Gastroesophageal sphincter (tissue), 4 donors: ENCODE measurements around the gene MAPK14. TPM values are rescaled to one million over a fixed set of nuclear protein-coding genes. Genes with fewer than 3 reads are reported as not detected.

ENCODE experiments used
- ATAC-seq: fragments of 150-250 bp; one replicate; pipeline ENCODE4 v1.9.1; 2016; ENCODE audit warnings: mild to moderate bottlenecking, moderate library complexity
- H3K27ac ChIP-seq, 4 donors: fragments of 200-600 bp; sonication (generic) in 3 of 4; 1 replicate in 3 of 4; 2 replicates in 1 of 4; pipeline ENCODE4 v1.5.1; 2016 to 2019
- H3K27me3 ChIP-seq: fragments of 200-600 bp; sonication (generic); one replicate; pipeline ENCODE4 v1.5.1; 2019
- H3K36me3 ChIP-seq, 2 donors: fragments of 200-600 bp; sonication (generic); one replicate each; pipeline ENCODE4 v1.5.1; 2019; ENCODE audit warnings: control low read depth in 1 of 2
- H3K4me1 ChIP-seq, 3 donors: fragments of 200-600 bp; sonication (generic); 1 replicate in 2 of 3; 2 replicates in 1 of 3; pipeline ENCODE4 v1.5.1; 2016 to 2019; ENCODE audit warnings: control low read depth in 2 of 3
- H3K4me3 ChIP-seq, 2 donors: fragments of 200-600 bp; sonication (generic); one replicate each; pipeline ENCODE4 v1.5.1; 2019; ENCODE audit warnings: mild to moderate bottlenecking in 1 of 2, moderate library complexity in 1 of 2
- H3K9me3 ChIP-seq, 3 donors: fragments of 200-600 bp; sonication (generic); one replicate each; pipeline ENCODE4 v1.5.1; 2017 to 2019; ENCODE audit warnings: control low read depth in 2 of 3
- EP300 ChIP-seq: sonication (generic); formaldehyde crosslinking; IDR thresholded peaks from one replicate; pipeline ENCODE4 v1.6.1; 2017; ENCODE audit warnings: antibody characterized with exemption, mild to moderate bottlenecking
- POLR2A ChIP-seq, 2 donors: fragments of 450-650 bp; IDR thresholded peaks; one replicate each; pipeline ENCODE4 v1.6.1; 2017; ENCODE audit warnings: antibody characterized with exemption in 2 of 2, mild to moderate bottlenecking in 2 of 2, moderate library complexity in 1 of 2
- POLR2AphosphoS5 ChIP-seq: sonication (generic); formaldehyde crosslinking; IDR thresholded peaks from one replicate; pipeline ENCODE4 v1.6.1; 2017; ENCODE audit warnings: antibody characterized with exemption
- WGBS, 2 donors: methylation state at CpG; one replicate each; pipeline ENCODE4 v1.1.5; 2018; ENCODE audit warnings: low coverage in 1 of 2; 5-methylcytosine and 5-hydroxymethylcytosine counted together
- total RNA-seq, 4 donors: library from RNA; depleted of rRNA; stranded (reverse); fragments of >200 nt; gene quantifications; one replicate each; pipeline ENCODE4 v1.1.0, GENCODE V29; 2016
- TF ChIP-seq, protein P1 (sequence below), 4 experiments: fragments of 200-600 bp in 2 of 4; fragments of 450-650 bp in 2 of 4; sonication (generic) in 1 of 4; IDR thresholded peaks; one replicate each; pipeline ENCODE4 v1.5.1; 2017 to 2019; ENCODE audit warnings: antibody characterized with exemption in 4 of 4, mild to moderate bottlenecking in 2 of 4, moderate library complexity in 2 of 4

MAPK14 gene
- total RNA-seq, 4 donors from 2014 or later, result 58.7 to 77.5 (median 69.9) TPM

DNA sequence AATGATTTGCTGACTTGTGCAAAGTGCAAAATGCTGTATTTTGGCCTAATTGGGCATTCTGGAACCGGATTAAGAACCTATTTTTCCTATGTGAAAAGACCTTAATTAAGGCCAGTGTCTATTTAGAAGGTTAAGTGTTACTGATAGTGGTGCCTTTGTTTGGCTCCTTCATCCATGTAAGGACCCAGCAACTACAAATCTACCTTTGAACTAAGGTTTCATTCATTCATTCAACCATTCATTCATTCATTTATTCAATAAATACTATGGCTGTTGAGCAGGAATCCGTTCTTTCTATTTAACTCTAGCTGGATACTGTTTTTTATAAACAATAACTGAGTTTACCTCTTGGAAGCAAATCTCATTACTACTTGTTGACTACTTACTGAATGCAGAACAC is 33.6 kb downstream of the MAPK14 start:
- no peaks in the 10 kb centered on the region for H3K9me3 ChIP-seq
- WGBS, 2 donors, result 45% methylated on average over 2 of the region's 2 CpGs
- no peak overlapping the region for H3K27ac ChIP-seq
- H3K4me1 ChIP-seq, result peaks cover 9 to 56% (median 11%) of the 10 kb centered on the region in 3 donors
- no peak overlapping the region for H3K4me3 ChIP-seq
- no peak for TF ChIP-seq POLR2AphosphoS5
- no peak for TF ChIP-seq EP300
- TF ChIP-seq, protein P1, sequence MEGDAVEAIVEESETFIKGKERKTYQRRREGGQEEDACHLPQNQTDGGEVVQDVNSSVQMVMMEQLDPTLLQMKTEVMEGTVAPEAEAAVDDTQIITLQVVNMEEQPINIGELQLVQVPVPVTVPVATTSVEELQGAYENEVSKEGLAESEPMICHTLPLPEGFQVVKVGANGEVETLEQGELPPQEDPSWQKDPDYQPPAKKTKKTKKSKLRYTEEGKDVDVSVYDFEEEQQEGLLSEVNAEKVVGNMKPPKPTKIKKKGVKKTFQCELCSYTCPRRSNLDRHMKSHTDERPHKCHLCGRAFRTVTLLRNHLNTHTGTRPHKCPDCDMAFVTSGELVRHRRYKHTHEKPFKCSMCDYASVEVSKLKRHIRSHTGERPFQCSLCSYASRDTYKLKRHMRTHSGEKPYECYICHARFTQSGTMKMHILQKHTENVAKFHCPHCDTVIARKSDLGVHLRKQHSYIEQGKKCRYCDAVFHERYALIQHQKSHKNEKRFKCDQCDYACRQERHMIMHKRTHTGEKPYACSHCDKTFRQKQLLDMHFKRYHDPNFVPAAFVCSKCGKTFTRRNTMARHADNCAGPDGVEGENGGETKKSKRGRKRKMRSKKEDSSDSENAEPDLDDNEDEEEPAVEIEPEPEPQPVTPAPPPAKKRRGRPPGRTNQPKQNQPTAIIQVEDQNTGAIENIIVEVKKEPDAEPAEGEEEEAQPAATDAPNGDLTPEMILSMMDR (IDR thresholded peaks at IDR 0.05), result no peak
- TF ChIP-seq POLR2A (IDR thresholded peaks at IDR 0.05), result no peak
- no peaks in the 10 kb centered on the region for H3K27me3 ChIP-seq
- peaks cover 0 to 18% of the 10 kb centered on the region in 2 donors for H3K36me3 ChIP-seq
- no peak for ATAC-seq

DNA sequence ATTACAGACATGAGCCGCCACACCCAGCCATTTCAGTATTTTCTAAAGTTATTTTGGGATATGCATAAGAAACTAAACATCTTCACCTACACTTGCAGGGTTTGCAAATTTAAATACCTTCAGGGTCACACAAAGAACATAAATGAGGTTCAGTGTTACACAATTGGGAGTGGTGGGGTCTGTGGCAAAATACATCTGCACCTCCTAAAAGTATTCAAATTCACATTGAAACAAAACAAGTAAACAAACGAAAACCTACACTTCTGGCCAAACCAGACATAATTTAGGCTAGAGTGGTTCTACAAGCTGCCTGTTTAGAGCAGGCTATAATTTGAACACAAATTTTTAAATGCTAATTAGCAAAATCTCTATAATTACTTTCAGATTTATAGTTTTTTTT is 34.6 kb downstream of the MAPK14 start:
- TF ChIP-seq EP300 (no peak), POLR2A (IDR thresholded peaks at IDR 0.05) (no peak), POLR2AphosphoS5 (no peak)
- TF ChIP-seq, protein P1 (IDR thresholded peaks at IDR 0.05), result no peak
- WGBS, 2 donors, result 96 to 100% methylated on average over 1 to 2 of the region's 2 CpGs

DNA sequence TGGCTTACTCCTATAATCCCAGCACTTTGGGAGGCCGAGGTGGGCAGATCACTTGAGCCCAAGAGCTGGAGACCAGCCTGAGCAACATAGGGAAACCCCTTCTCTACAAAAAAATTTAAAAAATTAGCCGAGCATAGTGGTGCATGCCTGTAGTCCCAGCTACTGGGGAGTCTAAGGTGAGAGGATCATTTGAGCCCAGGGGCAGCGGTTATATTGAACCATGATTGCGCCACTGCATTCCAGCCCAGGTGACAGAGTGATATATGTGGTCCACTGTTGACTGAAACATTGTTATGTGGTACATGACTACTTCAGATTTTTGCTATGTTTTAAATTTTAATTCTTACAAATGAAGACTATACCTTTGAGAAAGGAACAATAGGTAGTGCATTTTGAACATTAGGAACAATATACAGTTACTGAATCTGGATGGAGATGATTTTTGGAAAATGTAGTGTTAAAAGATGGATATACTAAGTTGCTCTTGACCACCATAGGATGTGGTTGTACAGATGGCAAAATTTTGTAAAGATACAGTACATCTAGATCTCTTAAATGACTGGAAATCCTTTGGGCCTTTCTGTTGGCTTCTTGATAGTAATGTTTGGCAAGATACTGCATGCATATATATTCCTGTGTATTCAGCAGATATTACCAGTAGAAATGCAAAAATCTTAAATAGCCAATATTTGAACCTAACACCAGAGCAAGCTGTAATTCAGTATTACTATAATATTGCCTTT is 35.9 kb downstream of the MAPK14 start:
- peaks cover 9 to 70% (median 21%) of the 10 kb centered on the region in 3 donors for H3K4me1 ChIP-seq
- H3K36me3 ChIP-seq, result peaks cover 0 to 18% of the 10 kb centered on the region in 2 donors
- no peak for ATAC-seq
- H3K9me3 ChIP-seq, result no peaks in the 10 kb centered on the region
- WGBS, 2 donors, result 95 to 100% methylated on average over 4 of the region's 4 CpGs
- H3K27ac ChIP-seq, result no peak overlapping the region
- TF ChIP-seq EP300, result no peak
- TF ChIP-seq POLR2AphosphoS5, result no peak
- H3K27me3 ChIP-seq, result no peaks in the 10 kb centered on the region
- H3K4me3 ChIP-seq, result no peak overlapping the region

More for the DNA sequence above, 34.6 kb downstream of the MAPK14 start:
- no peaks in the 10 kb centered on the region for H3K9me3 ChIP-seq
- no peak overlapping the region for H3K4me3 ChIP-seq
- no peak for ATAC-seq
- H3K27ac ChIP-seq, result no peak overlapping the region
- H3K36me3 ChIP-seq, result peaks cover 0 to 18% of the 10 kb centered on the region in 2 donors
- no peaks in the 10 kb centered on the region for H3K27me3 ChIP-seq
- H3K4me1 ChIP-seq, result peaks cover 9 to 64% (median 17%) of the 10 kb centered on the region in 3 donors

DNA sequence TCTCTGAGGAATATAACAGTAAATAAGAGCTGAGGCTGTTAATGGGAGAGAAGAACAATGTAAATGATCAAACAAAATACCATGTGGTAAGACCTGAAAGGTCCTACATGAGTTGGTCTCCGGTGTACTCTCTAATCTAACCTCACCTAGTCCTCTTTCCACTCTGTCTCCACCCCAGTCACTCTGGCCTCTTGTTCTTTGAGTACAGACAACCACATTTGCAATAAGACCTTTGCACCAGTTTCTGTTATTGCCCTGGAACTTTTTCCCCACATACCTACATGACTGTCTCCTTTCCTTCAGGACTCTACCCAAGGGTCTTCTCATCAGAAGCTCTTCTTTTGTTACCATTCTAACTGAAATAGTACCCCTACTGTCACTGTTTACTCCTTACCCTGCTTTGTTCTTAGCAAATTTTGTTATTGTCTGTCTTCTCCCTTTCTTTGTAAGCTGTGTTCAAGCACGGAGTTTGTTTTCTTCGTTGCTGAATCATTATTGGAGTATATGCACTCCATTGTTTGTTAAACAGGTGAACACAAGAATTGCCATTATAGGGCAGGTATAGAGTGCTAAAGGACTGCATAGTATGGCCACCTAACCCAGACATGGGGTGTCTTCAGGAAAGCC is 37.3 kb downstream of the MAPK14 start:
- Histone ChIP-seq H3K27me3 (no peaks in the 10 kb centered on the region), H3K27ac (no peak overlapping the region), H3K36me3 (peaks cover 0 to 10% of the 10 kb centered on the region in 2 donors), H3K4me1 (peaks cover 9 to 84% (median 26%) of the 10 kb centered on the region in 3 donors), H3K4me3 (no peak overlapping the region), H3K9me3 (no peaks in the 10 kb centered on the region)
- TF ChIP-seq EP300 (no peak), POLR2AphosphoS5 (no peak), POLR2A (IDR thresholded peaks at IDR 0.05) (no peak)
- TF ChIP-seq, protein P1 (IDR thresholded peaks at IDR 0.05), result no peak
- WGBS, 2 donors, result 84 to 100% methylated on average over 2 to 3 of the region's 3 CpGs
- ATAC-seq, result no peak

- TF ChIP-seq, protein P1 (IDR thresholded peaks at IDR 0.05), result no peak
- TF ChIP-seq POLR2AphosphoS5 (no peak), EP300 (no peak), POLR2A (IDR thresholded peaks at IDR 0.05) (no peak)
- H3K27ac ChIP-seq, result no peak overlapping the region
- no peaks in the 10 kb centered on the region for H3K36me3 ChIP-seq
Observed at GRCh38 chr6:36065916-36066315, 38.3 kb downstream of the MAPK14 start.

More at GRCh38 chr6:36065916-36066315, 38.3 kb downstream of the MAPK14 start:
- peaks cover 9 to 91% (median 26%) of the 10 kb centered on the region in 3 donors for H3K4me1 ChIP-seq
- ATAC-seq, result no peak
- no peaks in the 10 kb centered on the region for H3K27me3 ChIP-seq
- no peaks in the 10 kb centered on the region for H3K9me3 ChIP-seq
- no peak overlapping the region for H3K4me3 ChIP-seq
